CD1c-positive myeloid dendritic cell (primary cell): ENCODE measurements around the gene FXYD2.
A peak's percentile ranks its signal among the peaks of the same experiment; 100 is the strongest.

Experiments used
- DNase-seq: peaks from one replicate; pipeline ENCODE4 v3.0.0-alpha.2; 2016; ENCODE audit errors: extremely low spot score

Gene FXYD2

GRCh38 chr11:117857734-117858414 lies 33.3 kb upstream of the FXYD2 start:
- DNase-seq = no peak

- DNase-seq = no peak
These were observed 31.5 kb upstream of the FXYD2 start for GRCh38 chr11:117855912-117856651.

- DNase-seq = no peak
These were observed 30.8 kb upstream of the FXYD2 start for GRCh38 chr11:117855186-117855845.

- no peak for DNase-seq
These were observed 27.8 kb upstream of the FXYD2 start for GRCh38 chr11:117852309-117852708.

- no peak for DNase-seq
These were observed 27.3 kb upstream of the FXYD2 start for GRCh38 chr11:117851852-117852251.

GRCh38 chr11:117851106-117851505 lies 26.6 kb upstream of the FXYD2 start:
- DNase-seq = peak; percentile 29

GRCh38 chr11:117849781-117850414 lies 25.4 kb upstream of the FXYD2 start:
- no peak for DNase-seq

GRCh38 chr11:117843666-117844484 lies 19.3 kb upstream of the FXYD2 start:
- DNase-seq = peak; percentile 80

GRCh38 chr11:117842131-117842941 lies 17.8 kb upstream of the FXYD2 start:
- peak; percentile 89 for DNase-seq

GRCh38 chr11:117841551-117842031 lies 17.0 kb upstream of the FXYD2 start:
- DNase-seq = no peak

- peak; percentile 40 for DNase-seq
These were observed 16.5 kb upstream of the FXYD2 start for GRCh38 chr11:117840881-117841550.

GRCh38 chr11:117839936-117840813 lies 15.6 kb upstream of the FXYD2 start:
- DNase-seq = no peak

GRCh38 chr11:117839380-117839881 lies 14.9 kb upstream of the FXYD2 start:
- no peak for DNase-seq

- no peak for DNase-seq
These were observed 14.4 kb upstream of the FXYD2 start for GRCh38 chr11:117838901-117839300.

GRCh38 chr11:117837791-117838190 lies 13.2 kb upstream of the FXYD2 start:
- DNase-seq = no peak

- peak; percentile 7 for DNase-seq
These were observed 12.7 kb upstream of the FXYD2 start for GRCh38 chr11:117837070-117837776.

GRCh38 chr11:117836077-117836960 lies 11.8 kb upstream of the FXYD2 start:
- DNase-seq = peak; percentile 48
